Stimulated activated CD4-positive, alpha-beta T cell treated with anti-CD3 and anti-CD28 coated beads, Interleukin-1b, Interleukin-23, amount 100 ng/mL, for 1 hour (primary cell): ENCODE data around the gene RGS9.
"Not testable (repeated sequence)": the region's sequence is repeated elsewhere in the genome, so short reads cannot be mapped to it uniquely, and the experiment has no call there.

Experiments
- DNase-seq, 2 donors: peaks; one replicate each; pipeline ENCODE4 v3.0.0-alpha.2; 2020; ENCODE audit warnings: low read depth in 2 of 2

The RGS9 gene

GRCh38 chr17:65137021-65137939, at the start of gene RGS9:
RGS9 (plus strand) TSS chr17:65137370; CDS start chr17:65137541, 171 bp downstream.
- DNase-seq, result peak; percentile 57 to 71

DNA sequence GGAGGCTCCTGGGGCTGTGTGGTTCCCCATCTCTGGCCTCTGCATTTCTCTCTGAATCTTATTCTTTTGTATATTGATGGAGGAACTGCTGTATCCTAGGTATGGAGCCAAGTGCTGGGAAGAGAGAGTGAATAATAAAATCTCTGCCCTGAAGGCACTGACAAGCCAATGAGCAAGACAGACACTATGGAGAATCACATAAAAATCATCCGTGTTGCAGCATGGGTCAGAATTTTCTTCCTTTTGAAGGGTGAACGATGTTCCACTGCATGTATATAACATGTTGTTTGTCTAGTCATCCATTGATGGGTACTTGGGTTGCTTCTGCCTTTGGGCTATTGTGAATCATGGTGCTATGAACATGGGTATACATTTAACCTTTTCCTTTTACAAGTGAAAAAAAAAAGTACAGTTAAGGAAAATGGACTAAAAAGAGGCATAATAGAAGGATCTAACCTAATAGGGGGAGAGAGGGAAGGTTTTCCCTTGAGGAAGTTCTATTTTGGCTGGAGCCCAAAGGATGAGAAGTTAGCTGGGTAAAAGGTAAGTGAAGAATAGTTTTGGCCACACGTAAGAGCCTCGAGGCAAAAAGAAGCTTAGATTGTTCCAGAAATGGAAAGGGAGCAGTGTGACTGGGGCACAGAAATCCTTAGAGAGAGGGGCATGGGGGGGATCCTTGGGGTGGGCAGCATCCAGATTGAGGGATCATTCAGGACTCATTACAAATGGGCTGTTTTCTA, 48.4 kb upstream of the RGS9 start:
- DNase-seq, result no peak

GRCh38 chr17:65092262-65092661, 44.9 kb upstream of the RGS9 start:
- no peak for DNase-seq

DNA sequence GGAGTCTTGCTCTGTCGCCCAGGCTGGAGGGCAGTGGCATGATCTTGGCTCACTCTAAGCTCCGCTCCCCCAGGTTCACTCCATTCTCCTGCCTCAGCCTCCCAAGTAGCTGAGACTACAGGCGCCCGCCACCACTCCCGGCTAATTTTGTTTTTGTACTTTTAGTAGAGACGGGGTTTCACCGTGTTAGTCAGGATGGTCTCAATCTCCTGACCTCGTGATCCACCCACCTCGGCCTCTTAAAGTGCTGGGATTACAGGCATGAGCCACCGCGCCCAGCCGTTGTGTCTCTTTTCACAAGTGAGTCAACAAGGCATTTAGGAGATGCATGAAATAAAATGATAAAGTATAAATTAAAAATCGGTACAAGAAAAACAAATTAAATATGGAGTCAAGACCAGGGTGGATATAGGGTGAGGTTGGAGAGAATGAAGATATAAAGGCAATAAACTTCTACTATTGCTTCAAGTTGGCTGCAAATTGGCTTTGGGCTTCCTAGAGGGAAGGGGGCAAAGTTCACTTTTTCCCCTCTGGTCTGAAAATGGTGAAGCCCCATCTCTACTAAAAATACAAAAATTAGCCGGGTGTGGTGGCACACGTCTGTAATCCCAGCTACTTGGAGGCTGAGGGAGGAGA, 44.3 kb upstream of the RGS9 start:
- not testable (repeated sequence) for DNase-seq

GRCh38 chr17:65093930-65094329, 43.2 kb upstream of the RGS9 start:
- DNase-seq, result no peak

GRCh38 chr17:65095465-65095864, 41.7 kb upstream of the RGS9 start:
- no peak for DNase-seq

GRCh38 chr17:65096382-65096781, 40.8 kb upstream of the RGS9 start:
- DNase-seq, result not testable (repeated sequence)

- no peak for DNase-seq
Observed at GRCh38 chr17:65097110-65097509, 40.1 kb upstream of the RGS9 start.

DNA sequence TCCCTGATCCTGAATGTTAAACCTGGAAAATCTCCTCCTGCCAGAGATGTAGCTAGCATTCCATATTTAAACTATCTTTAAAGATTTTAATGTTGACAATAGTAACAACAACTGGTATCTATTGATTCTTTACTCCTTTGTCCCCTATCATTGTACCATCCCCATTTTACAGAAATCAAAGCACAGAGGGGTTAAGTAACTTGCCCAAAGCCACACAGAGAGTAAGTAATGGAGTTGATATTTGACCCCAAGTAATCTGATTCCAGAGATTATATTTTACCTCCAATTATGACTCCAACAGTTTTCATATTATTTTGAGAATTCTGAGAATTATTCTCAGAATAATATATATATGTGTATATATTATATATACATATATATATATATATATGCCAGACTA, 37.7 kb upstream of the RGS9 start:
- DNase-seq, result no peak

DNA sequence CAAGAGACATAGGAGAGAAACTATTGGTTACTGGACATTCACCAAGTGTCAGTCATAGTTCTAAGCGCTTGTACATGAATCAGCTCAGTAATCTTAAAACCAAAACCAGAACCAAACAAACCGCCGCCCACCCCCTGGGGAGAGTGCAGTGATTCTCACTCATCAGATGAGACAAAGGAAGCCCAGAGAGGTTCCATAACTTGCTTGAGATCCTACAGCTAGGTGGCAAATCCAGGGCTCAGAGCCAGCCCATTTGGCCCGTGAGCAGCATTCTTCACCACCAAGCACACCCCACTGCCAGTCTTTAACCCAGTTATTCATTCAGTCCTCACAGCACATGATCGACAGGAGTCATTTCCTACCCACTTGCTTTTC, 37.2 kb upstream of the RGS9 start:
- DNase-seq, result peak; percentile 14 to 42

DNA sequence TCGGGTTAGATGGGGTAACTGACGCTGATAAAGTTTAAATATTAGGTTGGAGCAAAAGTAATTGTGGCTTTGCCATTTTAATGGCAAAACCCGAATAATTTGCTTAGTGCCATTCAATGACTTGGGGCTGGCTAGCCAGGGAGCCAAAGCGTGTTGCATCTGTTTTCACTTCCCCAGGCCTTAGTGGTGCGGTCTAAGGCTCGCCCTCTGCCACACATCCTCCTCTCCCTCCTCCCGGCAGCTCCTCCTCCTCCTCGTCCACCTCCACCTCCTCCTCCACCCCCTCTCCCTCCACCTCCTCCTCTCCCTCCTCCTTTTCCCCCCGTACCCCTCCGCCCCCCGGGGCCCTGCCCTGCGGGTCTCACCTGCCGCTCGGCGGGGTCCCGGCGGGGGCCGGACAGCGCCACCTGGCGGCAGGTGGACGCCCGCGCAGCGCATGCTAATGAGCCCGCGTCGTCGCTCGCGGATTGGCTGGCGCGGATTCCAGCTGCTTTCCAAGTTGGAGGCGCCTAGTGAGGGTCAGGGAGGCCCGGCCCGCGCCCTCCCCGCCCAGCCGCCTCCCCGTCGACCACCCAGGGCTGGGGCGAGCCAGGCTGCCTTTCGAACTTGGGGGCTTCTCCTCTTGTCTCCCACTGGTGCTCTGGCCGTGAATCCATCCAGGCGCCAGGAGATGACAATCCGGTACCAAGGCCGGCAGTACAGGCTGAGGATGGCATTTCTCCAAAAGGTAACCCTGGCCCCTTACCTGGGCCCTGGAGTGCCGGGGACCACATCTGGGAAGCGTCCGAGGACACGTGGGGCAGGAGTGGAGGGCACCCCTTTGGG, 36.6 kb upstream of the RGS9 start:
- peak; percentile 53 to 61 for DNase-seq

GRCh38 chr17:65101371-65101770, 35.8 kb upstream of the RGS9 start:
- no peak for DNase-seq

GRCh38 chr17:65102235-65102634, 34.9 kb upstream of the RGS9 start:
- DNase-seq, result no peak

GRCh38 chr17:65102788-65103187, 34.4 kb upstream of the RGS9 start:
- DNase-seq, result no peak

GRCh38 chr17:65103431-65103830, 33.7 kb upstream of the RGS9 start:
- no peak for DNase-seq

- DNase-seq, result no peak
Observed at GRCh38 chr17:65103896-65104295, 33.3 kb upstream of the RGS9 start.

- no peak for DNase-seq
Observed at GRCh38 chr17:65104541-65104940, 32.6 kb upstream of the RGS9 start.

GRCh38 chr17:65104973-65105372, 32.2 kb upstream of the RGS9 start:
- no peak for DNase-seq

DNA sequence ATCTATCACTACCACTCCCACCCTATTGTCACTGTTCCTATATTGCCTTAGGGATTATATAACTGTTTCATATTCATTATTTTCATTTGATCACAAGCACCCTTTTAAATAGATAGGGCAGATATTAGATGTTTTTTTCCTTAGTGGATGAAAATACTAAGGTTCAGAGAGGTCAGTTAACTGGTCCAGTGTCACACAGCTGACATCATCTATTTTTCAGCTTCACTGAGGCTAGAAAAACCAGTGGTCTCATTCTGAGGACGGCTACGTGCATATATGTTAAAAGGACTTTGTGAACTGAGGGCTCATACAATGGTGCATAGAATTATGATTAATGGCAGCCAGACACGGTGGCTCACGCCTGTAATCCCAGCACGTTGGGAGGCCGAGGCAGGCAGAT, 29.0 kb upstream of the RGS9 start:
- no peak for DNase-seq

DNA sequence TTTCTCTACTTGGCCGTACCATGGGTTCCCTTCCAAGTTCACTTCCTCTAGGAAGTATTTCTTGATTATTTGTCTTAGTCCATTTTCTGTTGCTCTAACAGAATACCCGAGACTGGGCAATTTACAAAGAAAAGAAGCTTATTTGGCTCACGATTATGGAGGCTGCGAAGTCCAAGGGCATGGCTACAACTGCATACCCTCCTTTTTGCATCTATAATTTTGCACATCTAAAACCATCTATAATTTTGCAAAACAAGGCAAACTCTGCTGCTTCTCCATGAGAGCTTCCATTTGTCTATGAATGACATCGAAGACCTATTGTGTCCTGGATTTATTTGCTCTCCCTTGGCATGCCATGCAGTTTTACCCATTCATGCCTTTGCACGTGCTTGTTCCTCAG, 27.6 kb upstream of the RGS9 start:
- no peak for DNase-seq

- DNase-seq, result no peak
Observed at GRCh38 chr17:65109990-65110680, 27.0 kb upstream of the RGS9 start.
